SIG-M5 (cell line): Measurements from ENCODE around the gene OR2T2.
"Not testable (repeated sequence)": the region's sequence is repeated elsewhere in the genome, so short reads cannot be mapped to it uniquely, and the experiment has no call there.

Source experiments
- DNase-seq: peaks from one replicate; lab custom pipeline; 2025; lab: John Stamatoyannopoulos, UW

Gene OR2T2

GRCh38 chr1:248450466-248451145, 5.2 kb downstream of the OR2T2 start:
- DNase-seq, result not testable (repeated sequence)

DNA sequence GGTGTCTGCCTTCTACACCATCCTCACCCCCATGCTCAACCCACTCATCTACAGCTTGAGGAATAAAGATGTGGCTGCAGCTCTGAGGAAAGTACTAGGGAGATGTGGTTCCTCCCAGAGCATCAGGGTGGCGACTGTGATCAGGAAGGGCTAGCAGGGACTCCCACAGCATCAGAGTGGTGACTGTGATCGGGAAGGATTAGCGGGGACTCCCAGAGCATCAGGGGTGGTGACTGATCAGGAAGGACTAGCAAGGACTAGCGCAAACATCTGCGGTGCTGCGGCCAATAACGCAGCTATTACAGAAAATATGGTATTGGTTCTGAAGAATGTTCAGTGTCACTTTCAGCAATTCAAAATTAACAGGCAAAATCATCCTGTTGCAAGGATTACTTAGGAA, 8.2 kb downstream of the OR2T2 start:
- DNase-seq, result not testable (repeated sequence)

GRCh38 chr1:248455045-248455444, 9.6 kb downstream of the OR2T2 start:
- DNase-seq, result not testable (repeated sequence)

GRCh38 chr1:248456635-248457034, 11.2 kb downstream of the OR2T2 start:
- DNase-seq, result not testable (repeated sequence)

GRCh38 chr1:248459117-248459516, 13.7 kb downstream of the OR2T2 start:
- not testable (repeated sequence) for DNase-seq

GRCh38 chr1:248471154-248471553, 25.7 kb downstream of the OR2T2 start:
- DNase-seq, result no peak

DNA sequence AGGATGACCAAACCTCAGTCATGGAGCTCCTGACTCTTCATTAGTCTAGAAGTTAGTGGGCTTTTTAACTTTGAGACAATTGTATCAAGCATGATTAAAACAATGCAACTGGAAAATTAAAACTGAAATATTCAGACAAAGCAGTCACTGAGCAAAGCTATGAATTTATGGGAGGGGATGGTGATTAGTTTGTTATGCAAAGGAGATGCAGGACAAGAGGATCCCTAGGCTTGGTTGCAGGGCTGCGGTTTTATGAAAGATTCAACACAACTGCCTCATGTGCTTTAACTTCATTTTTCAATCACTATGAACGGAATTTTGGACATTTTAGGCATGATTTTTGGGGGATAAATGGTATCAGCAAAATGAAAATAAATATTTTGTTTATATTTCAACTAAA, 26.7 kb downstream of the OR2T2 start:
- DNase-seq, result not testable (repeated sequence)

- not testable (repeated sequence) for DNase-seq
Observed at GRCh38 chr1:248473051-248473450, 27.6 kb downstream of the OR2T2 start, which contains the start of gene OR2T3. TSS of gene OR2T3 (plus strand) at chr1:248473351. CDS start at chr1:248473351, 0 bp downstream.

- not testable (repeated sequence) for DNase-seq
Observed at GRCh38 chr1:248475660-248476059, 30.2 kb downstream of the OR2T2 start.

DNA sequence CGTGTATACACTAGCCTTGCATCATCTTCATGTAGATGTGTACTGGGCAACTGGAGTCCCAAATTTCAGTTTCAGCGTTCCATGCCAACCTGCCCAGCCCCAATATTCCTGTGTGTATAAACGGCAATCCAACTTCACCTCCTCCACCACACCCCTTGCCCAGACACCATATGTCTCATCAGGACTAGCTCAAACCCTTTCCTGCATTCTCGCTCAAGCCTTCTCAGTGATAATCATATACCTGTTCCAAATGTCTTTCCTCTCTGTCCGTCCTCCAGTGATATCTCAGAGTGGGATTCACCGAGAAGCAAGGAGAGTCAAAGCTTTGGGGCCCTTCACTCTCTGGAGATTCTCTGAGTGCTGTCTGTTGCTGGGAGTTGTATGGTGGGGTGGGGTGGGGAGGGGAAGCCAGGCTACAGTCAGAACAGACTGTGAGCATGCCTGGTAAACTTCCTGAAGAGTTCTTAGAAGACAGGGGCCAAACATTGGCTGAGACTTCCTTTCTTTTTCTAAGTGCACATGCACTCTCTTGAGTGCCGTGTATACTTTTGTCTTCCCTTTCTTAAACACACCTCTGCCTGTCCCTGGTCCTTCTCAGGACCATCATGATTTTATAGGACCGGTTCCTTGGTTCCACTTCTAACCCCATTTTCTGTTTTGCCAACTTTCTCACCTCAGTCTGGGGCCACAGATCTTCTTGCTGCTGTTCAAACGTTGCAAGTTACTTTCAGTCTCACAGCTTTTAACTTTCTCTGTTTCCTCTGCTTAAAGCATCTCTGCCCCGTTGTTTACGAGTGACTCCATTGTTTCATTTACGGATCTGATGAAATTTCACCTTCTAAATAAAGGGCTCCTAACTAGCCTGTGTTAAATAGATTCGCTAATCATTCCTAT, 36.5 kb downstream of the OR2T2 start:
- DNase-seq, result not testable (repeated sequence)

GRCh38 chr1:248488289-248488688, 42.9 kb downstream of the OR2T2 start, which contains the start of gene OR2T5:
TSS of gene OR2T5 (plus strand) at chr1:248488589. CDS start at chr1:248488589, 0 bp downstream.
- DNase-seq, result not testable (repeated sequence)

GRCh38 chr1:248496661-248497060, 51.2 kb downstream of the OR2T2 start:
- not testable (repeated sequence) for DNase-seq

- not testable (repeated sequence) for DNase-seq
Observed at GRCh38 chr1:248500305-248501035, 55.0 kb downstream of the OR2T2 start.
